Activated CD4-positive, alpha-beta T cell treated with anti-CD3 and anti-CD28 coated beads, Interleukin-2, amount 50 U/mL, for 24 hours (primary cell): Measurements from ENCODE around the gene MAP3K5.
"Not testable (repeated sequence)": the region's sequence is repeated elsewhere in the genome, so short reads cannot be mapped to it uniquely, and the experiment has no call there.

Experiments used
- DNase-seq, 2 donors: peaks; one replicate each; pipeline ENCODE4 v3.0.0-alpha.2; 2020; ENCODE audit warnings: low read depth in 1 of 2, low spot score in 1 of 2

The MAP3K5 gene, protein sequence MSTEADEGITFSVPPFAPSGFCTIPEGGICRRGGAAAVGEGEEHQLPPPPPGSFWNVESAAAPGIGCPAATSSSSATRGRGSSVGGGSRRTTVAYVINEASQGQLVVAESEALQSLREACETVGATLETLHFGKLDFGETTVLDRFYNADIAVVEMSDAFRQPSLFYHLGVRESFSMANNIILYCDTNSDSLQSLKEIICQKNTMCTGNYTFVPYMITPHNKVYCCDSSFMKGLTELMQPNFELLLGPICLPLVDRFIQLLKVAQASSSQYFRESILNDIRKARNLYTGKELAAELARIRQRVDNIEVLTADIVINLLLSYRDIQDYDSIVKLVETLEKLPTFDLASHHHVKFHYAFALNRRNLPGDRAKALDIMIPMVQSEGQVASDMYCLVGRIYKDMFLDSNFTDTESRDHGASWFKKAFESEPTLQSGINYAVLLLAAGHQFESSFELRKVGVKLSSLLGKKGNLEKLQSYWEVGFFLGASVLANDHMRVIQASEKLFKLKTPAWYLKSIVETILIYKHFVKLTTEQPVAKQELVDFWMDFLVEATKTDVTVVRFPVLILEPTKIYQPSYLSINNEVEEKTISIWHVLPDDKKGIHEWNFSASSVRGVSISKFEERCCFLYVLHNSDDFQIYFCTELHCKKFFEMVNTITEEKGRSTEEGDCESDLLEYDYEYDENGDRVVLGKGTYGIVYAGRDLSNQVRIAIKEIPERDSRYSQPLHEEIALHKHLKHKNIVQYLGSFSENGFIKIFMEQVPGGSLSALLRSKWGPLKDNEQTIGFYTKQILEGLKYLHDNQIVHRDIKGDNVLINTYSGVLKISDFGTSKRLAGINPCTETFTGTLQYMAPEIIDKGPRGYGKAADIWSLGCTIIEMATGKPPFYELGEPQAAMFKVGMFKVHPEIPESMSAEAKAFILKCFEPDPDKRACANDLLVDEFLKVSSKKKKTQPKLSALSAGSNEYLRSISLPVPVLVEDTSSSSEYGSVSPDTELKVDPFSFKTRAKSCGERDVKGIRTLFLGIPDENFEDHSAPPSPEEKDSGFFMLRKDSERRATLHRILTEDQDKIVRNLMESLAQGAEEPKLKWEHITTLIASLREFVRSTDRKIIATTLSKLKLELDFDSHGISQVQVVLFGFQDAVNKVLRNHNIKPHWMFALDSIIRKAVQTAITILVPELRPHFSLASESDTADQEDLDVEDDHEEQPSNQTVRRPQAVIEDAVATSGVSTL (N-terminal part only)

GRCh38 chr6:136792410-136793262, at the start of gene MAP3K5:
Gene MAP3K5, minus strand, starts transcription at chr6:136792477. Its CDS starts 320 bp downstream, at chr6:136792157.
- DNase-seq, result peak; percentile 93 to 94

DNA sequence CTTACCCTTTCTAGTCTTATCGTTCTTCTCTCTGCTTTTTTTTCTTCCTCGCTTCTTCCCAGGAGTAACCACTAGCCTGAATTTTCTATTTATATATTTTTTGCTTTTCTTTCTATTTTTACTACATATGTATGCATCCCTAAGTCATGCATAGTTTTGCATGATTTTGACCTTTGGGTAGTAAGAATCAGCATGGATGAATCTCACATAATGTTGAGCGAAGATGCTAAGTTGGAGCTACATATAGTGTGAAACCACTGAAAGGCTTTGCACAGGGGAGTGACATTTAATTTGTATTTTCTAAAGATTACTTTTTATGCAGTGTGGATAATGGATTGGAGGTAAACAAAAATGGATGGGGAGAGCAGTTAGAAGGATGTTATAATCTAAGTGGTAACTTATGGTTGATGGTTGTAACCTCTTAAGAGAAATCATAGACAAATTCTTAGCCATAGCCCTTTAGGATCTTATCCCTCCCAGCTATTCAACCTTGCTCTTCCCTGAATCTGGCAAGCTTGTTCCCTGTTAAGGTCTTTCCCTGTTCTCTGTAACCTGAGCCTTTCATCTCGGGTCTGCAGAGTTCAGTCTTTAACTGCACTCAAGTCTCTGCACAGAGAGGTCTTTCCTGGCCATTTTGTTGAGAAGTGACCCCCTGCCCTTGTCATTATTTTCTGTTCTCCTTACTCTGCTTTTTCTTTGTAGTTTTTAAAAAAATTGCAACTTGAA, 48.2 kb upstream of the MAP3K5 start:
- no peak for DNase-seq

DNA sequence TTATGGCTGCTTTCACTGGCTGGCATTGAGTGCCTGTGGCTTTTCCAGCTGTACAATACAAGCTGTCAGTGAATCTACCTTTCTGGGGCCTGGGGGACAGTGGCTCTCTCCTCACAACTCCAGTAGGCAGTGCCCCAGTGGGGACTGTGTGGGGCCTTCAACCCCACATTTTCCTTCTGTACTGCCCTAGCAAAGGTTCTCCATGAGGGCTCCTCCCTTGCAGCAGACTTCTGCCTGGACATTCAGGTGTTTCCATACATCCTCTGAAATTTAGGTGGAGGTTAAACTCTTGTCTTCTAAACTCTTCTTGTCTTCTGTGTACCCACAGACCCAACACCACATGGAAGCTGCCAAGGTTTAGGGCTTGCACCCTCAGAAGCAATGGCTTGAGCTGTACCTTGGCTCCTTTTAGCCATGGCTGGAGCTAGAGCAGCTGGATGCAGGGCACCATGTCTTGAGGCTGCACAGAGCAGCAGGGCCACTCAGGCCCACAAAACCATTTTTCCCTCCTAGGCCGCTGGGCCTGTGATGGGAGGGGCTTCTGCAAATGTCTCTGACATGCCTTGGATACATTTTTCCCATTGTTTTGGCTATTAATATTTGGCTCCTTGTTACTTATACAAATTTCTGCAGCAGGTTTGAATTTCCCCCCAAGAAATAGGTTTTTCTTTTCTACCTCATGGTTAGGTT, 39.7 kb upstream of the MAP3K5 start:
- no peak for DNase-seq

GRCh38 chr6:136826216-136826615, 33.9 kb upstream of the MAP3K5 start:
- DNase-seq, result no peak

GRCh38 chr6:136823128-136823660, 30.9 kb upstream of the MAP3K5 start:
- no peak for DNase-seq

- DNase-seq, result peak; percentile 72 to 88
These were observed 30.3 kb upstream of the MAP3K5 start, which contains the start of gene PEX7 for GRCh38 chr6:136822376-136823127. Gene PEX7, plus strand, starts transcription at chr6:136822592. Its CDS starts 74 bp downstream, at chr6:136822666.

GRCh38 chr6:136822046-136822375, 29.7 kb upstream of the MAP3K5 start:
- peak; percentile 6 to 7 for DNase-seq

- no peak for DNase-seq
These were observed 28.3 kb upstream of the MAP3K5 start for GRCh38 chr6:136820561-136820960.

- no peak for DNase-seq
These were observed 24.4 kb upstream of the MAP3K5 start for GRCh38 chr6:136816656-136817055.

DNA sequence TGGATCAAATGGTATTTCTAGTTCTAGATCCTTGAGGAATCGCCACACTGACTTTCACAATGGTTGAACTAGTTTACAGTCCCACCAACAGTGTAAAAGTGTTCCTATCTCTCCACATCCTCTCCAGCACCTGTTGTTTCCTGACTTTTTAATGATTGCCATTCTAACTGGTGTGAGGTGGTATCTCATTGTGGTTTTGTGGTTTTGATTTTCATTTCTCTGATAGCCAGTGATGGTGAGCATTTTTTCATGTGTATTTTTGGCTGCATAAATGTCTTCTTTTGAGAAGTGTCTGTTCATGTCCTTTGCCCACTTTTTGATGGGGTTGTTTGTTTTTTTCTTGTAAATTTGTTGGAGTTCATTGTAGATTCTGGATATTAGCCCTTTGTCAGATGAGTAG, 23.3 kb upstream of the MAP3K5 start:
- DNase-seq, result not testable (repeated sequence)

GRCh38 chr6:136812174-136812573, 19.9 kb upstream of the MAP3K5 start:
- DNase-seq, result no peak

DNA sequence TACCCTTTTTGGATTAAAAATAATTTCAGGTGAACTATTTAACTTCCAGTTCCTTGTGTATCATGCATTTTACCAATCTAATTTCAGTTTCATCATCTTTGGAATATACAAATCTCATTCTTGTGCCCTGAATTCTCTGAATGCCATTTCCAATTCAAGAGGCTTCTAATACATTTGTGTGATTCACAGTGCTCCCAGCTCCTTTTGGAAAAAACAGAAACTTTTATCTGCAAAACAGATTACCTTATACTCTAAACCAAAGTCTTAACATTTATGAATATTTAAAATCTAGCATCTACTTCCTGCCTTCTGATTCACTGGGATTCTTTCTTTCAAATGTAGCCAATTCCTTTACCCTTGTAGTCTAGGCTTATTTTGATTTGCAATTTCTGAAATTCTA, 19.0 kb upstream of the MAP3K5 start:
- no peak for DNase-seq

DNA sequence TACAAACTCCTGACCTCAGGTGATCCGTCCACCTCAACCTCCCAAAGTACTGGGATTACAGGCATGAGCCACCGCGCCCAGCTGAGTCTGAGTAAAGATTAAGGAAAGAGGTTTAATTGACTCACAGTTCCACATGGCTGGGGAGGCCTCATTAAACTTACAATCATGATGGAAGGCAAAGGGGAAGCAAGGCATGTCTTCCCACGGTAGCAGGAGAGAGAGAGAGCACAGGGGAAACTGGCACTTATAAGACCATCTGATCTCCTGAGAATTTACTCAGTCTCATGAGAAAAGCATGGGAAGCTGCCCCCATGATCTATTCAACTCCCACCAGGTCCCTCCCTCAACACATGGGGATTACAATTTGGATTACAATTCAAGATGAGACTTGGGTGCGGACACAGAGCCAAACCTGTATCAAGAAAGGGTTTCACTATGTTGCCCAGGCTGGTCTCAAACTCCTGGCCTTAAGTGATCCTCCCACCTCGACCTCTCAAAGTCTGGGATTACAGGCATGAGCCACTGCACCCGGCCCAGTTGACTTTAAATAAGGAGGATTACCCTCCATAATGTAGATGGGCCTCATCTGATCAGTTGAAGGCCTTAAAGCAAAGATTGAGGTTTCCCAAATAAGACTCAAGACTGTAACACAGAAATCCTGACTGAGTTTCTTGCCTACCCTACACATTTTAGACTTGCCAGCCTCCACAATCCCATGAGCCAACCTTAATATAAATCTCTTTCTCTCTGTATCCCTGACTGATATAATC, 17.0 kb upstream of the MAP3K5 start:
- DNase-seq, result no peak

GRCh38 chr6:136803608-136804007, 11.3 kb upstream of the MAP3K5 start:
- no peak for DNase-seq

DNA sequence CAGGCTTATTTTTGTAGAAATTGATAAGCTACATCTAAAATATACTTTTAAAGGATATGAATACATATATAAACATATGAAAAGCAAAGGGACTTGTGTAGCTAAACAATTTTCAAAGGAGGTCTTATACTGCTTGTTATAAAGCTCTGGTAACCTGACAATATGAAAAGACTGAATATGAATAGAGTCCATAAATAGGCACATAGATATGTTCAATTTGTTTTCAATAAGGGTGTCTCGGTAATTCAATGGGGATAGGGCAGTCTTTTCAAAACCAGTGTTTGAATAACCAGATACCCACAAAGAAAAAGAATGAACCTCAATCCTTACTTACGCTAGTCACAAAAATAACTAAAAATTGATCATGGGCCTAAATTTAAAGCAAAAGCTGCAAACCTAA, 9.3 kb upstream of the MAP3K5 start:
- no peak for DNase-seq

DNA sequence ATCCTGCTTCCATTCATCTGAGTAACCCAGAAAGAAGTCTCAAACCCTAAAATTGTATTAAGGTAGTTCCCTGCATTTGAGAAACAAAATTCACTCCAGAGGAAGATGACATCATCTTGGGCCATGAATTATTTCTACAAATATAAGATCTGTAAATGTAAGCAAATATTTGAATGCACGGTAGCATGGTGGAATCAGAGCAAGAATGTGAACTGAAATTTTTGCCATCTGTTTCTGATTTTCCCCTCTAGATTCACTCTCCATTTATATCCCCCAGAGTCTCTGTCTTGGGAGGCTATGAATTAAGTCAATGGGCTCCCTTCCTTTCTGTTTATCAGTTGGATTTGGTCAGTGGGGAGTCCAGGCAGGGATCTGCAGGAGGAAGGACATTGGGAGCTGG, 5.8 kb upstream of the MAP3K5 start:
- DNase-seq, result no peak

- no peak for DNase-seq
These were observed 3.7 kb upstream of the MAP3K5 start for GRCh38 chr6:136795996-136796395.

- DNase-seq, result no peak
These were observed 3.1 kb upstream of the MAP3K5 start for GRCh38 chr6:136795386-136795785.
